Measurements from ENCODE around the gene SYTL2. TPM values are rescaled to one million over a fixed set of nuclear protein-coding genes. Genes with fewer than 3 reads are reported as not detected.
A peak's percentile ranks its signal among the peaks of the same experiment; 100 is the strongest.
"Not testable (repeated sequence)": the region's sequence is repeated elsewhere in the genome, so short reads cannot be mapped to it uniquely, and the experiment has no call there.

Gene SYTL2
- total RNA-seq, 1 donor from 2014 or later = 17.4 TPM

DNA sequence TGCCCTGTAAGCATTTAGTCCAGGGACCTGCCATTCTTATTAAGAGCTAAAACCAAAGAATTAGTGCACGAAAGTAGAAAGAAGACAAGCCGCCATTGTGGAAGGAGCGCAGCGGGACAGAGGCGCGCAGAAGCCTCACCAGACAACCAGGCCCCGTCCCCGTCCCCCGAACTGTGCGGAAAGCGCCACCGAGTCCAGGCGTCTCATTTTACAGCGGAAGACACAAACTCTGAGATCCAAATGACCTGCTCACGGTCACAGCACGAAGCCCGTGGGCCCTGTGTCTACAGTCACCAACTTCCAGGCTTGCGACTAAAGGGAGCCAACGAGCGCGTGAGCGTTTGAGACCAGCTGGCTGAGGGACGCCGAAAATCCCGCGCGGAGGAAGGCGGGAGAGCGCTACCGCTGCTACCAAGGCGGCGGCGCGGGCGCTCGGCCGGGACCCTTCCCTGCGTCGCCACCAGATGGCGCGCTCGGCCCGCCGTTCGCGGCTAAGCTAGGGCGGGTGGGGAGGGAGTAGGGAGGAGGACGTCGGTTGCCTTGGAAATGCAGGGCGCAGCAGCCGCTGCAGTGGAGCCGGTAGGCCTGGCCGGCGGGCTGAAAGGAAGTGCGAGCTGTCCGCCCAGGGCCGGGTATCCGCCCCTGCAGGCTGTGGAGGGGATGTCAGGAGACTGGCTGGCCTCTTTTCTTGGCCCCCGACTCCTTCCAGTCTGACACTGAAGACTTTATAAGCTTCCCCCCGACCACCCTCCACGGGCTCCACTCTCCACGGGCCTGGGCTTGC, 43.8 kb upstream of the SYTL2 start:
- H3K4me3 ChIP-seq = peak overlapping the region; percentile 55 to 63
- peaks cover 20% of the 10 kb centered on the region for H3K4me1 ChIP-seq
- H3K36me3 ChIP-seq = no peaks in the 10 kb centered on the region
- H3K27me3 ChIP-seq = no peaks in the 10 kb centered on the region
- no peaks in the 10 kb centered on the region for H3K9me3 ChIP-seq
- peak overlapping the region; percentile 87 for H3K27ac ChIP-seq
- intact Hi-C loops (cut with DNase I) = no loop called here
- peak in 1 of 2 donors; percentile 92 for DNase-seq (ENCODE audit: extremely low spot score in 2 of 2)
- TF ChIP-seq, protein P1, sequence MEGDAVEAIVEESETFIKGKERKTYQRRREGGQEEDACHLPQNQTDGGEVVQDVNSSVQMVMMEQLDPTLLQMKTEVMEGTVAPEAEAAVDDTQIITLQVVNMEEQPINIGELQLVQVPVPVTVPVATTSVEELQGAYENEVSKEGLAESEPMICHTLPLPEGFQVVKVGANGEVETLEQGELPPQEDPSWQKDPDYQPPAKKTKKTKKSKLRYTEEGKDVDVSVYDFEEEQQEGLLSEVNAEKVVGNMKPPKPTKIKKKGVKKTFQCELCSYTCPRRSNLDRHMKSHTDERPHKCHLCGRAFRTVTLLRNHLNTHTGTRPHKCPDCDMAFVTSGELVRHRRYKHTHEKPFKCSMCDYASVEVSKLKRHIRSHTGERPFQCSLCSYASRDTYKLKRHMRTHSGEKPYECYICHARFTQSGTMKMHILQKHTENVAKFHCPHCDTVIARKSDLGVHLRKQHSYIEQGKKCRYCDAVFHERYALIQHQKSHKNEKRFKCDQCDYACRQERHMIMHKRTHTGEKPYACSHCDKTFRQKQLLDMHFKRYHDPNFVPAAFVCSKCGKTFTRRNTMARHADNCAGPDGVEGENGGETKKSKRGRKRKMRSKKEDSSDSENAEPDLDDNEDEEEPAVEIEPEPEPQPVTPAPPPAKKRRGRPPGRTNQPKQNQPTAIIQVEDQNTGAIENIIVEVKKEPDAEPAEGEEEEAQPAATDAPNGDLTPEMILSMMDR (IDR thresholded peaks at IDR 0.05) = peak; percentile 82 to 99 (median 85)
- TF ChIP-seq POLR2A (IDR thresholded peaks at IDR 0.05) (no peak), POLR2AphosphoS5 (IDR thresholded peaks at IDR 0.05; ENCODE audit: insufficient read depth in 1 of 2, low read depth in 1 of 2) (peak; percentile 53 to 76)

DNA sequence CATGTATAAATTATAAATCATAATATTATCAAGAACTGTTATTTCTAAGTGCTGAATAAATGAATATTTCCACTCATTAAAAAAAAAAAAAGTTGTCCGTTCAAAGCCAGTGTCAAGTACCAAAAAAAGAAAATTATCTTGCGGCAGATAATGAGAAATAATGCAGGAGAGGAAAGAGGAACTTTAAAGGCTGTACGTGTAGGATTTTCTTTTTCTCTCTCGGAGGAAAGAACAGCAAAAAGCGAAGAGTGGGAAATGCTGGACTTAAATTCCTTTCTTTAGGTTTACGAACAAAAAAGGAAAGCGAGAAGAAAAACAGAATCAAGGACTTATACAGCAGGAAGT, 43.2 kb upstream of the SYTL2 start:
- H3K27me3 ChIP-seq = no peaks in the 10 kb centered on the region
- no peaks in the 10 kb centered on the region for H3K9me3 ChIP-seq
- H3K27ac ChIP-seq = peak overlapping the region; percentile 87
- TF ChIP-seq POLR2AphosphoS5 (IDR thresholded peaks at IDR 0.05; ENCODE audit: insufficient read depth in 1 of 2, low read depth in 1 of 2) (no peak), POLR2A (IDR thresholded peaks at IDR 0.05) (no peak)
- TF ChIP-seq, protein P1 (IDR thresholded peaks at IDR 0.05) = no peak
- H3K4me3 ChIP-seq = peak overlapping the region; percentile 55 to 63
- no peak for DNase-seq (ENCODE audit: extremely low spot score in 2 of 2)
- H3K36me3 ChIP-seq = no peaks in the 10 kb centered on the region
- H3K4me1 ChIP-seq = peaks cover 20% of the 10 kb centered on the region
- intact Hi-C loops (cut with DNase I) = no loop called here

DNA sequence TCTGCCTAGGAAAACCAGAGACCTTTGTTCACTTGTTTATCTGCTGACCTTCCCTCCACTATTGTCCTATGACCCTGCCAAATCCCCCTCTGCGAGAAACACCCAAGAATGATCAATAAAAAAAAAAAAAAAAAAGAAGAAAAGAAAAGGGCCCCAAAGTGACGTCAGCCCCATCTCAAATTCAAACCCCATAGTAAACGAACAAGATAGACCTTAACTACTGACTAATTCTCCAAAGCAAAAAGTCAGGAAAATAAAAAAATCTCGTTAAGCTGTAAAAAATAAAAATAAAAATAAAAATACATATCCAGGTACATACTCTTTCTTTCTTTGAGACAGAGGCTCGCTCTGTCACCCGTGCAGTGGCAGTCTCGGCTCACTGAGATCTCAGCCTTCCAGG, 42.6 kb upstream of the SYTL2 start:
- H3K36me3 ChIP-seq; H3K27ac ChIP-seq; DNase-seq (ENCODE audit: extremely low spot score in 2 of 2); H3K4me3 ChIP-seq; intact Hi-C loops (cut with DNase I); H3K9me3 ChIP-seq; H3K27me3 ChIP-seq: not testable (repeated sequence)
- H3K4me1 ChIP-seq = peaks cover 20% of the 10 kb centered on the region

DNA sequence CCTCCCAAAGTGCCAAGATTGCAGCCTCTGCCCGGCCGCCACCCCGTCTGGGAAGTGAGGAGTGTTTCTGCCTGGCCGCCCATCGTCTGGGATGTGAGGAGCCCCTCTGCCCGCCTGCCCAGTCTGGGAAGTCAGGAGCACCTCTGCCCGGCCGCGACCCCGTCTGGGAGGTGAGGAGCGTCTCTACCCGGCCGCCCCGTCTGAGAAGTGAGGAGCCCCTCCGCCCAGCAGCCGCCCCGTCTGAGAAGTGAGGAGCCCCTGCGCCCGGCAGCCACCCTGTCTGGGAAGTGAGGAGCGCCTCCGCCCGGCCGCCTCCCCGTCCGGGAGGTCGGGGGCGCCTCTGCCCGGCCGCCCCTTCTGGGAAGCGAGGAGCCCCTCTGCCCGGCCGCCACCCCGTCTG, 41.8 kb upstream of the SYTL2 start:
- H3K9me3 ChIP-seq; intact Hi-C loops (cut with DNase I): not testable (repeated sequence)

DNA sequence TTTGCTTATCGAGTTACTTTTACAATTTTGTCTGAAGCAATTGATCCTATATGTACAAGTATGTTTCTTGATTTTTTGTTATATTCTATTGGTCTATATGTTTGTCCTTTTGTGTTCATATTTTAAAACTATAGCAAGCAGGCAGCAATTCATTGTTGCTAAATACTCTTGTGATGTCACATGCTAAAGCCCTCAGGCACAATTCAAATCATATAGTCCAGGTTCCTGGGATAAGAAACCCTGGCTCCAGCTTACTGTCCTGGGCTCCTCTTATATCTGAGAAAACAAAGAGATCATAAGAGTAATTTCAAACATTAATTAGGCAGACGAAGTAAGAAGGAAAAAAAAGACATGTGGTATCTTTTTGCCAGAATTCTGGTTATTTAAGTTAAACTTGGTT, 37.6 kb upstream of the SYTL2 start:
- Histone ChIP-seq H3K4me3 (no peak overlapping the region), H3K9me3 (no peaks in the 10 kb centered on the region), H3K4me1 (peaks cover 6% of the 10 kb centered on the region), H3K27me3 (no peaks in the 10 kb centered on the region), H3K36me3 (no peaks in the 10 kb centered on the region), H3K27ac (no peak overlapping the region)
- TF ChIP-seq, protein P1 (IDR thresholded peaks at IDR 0.05) = no peak
- TF ChIP-seq POLR2AphosphoS5 (IDR thresholded peaks at IDR 0.05; ENCODE audit: insufficient read depth in 1 of 2, low read depth in 1 of 2) (no peak), POLR2A (IDR thresholded peaks at IDR 0.05) (no peak)
- DNase-seq (ENCODE audit: extremely low spot score in 2 of 2) = no peak
- intact Hi-C loops (cut with DNase I) = no loop called here

More for the DNA sequence above, 41.8 kb upstream of the SYTL2 start:
- H3K27ac ChIP-seq; H3K4me3 ChIP-seq; DNase-seq (ENCODE audit: extremely low spot score in 2 of 2); H3K36me3 ChIP-seq; H3K27me3 ChIP-seq: not testable (repeated sequence)
- peaks cover 20% of the 10 kb centered on the region for H3K4me1 ChIP-seq

DNA sequence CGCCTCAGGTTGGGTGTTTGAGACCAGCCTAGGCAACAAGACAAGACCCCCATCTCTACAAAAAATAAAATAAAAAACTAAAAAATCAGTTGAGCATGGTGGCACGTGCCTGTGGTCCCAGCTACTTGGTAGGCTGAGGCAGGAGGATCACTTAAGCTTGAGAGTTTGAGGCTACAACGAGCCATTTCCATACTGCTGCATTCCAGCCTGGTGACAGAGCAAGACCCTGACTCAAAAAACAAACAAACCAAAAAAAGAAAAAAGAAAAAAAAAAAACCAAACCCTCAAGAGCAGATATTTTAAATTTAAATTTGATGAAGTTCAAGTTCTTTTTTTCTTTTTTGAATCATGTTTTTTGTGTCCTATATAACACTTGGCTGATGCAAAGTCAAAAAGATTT, 37.1 kb upstream of the SYTL2 start:
- Histone ChIP-seq H3K36me3 (no peaks in the 10 kb centered on the region), H3K27ac (no peak overlapping the region), H3K4me1 (peaks cover 6% of the 10 kb centered on the region), H3K27me3 (no peaks in the 10 kb centered on the region), H3K4me3 (no peak overlapping the region), H3K9me3 (no peaks in the 10 kb centered on the region)
- TF ChIP-seq POLR2A (IDR thresholded peaks at IDR 0.05) = no peak
- TF ChIP-seq, protein P1 (IDR thresholded peaks at IDR 0.05) = no peak
- no peak for TF ChIP-seq POLR2AphosphoS5 (IDR thresholded peaks at IDR 0.05; ENCODE audit: insufficient read depth in 1 of 2, low read depth in 1 of 2)
- DNase-seq (ENCODE audit: extremely low spot score in 2 of 2) = no peak
- intact Hi-C loops (cut with DNase I) = no loop called here

Data from vagina (tissue), 2 donors.